AG10803 (cell line): ENCODE measurements around the gene LCLAT1.
"Not testable (repeated sequence)": the region's sequence is repeated elsewhere in the genome, so short reads cannot be mapped to it uniquely, and the experiment has no call there.

Experiments
- DNase-seq: peaks from one replicate; pipeline ENCODE4 v3.0.0; 2010; ENCODE audit warnings: low read depth
- H3K4me3 ChIP-seq: 2 replicates; pipeline ENCODE4 v1.5.1; 2011; ENCODE audit warnings: mild to moderate bottlenecking, low read length, control low read depth
- CTCF ChIP-seq: conservative IDR thresholded peaks from 2 replicates; pipeline ENCODE4 v1.5.1; 2011; ENCODE audit warnings: mild to moderate bottlenecking, low read length, control low read depth, inconsistent platforms

Gene LCLAT1

GRCh38 chr2:30493440-30493839, 46.4 kb downstream of the LCLAT1 start:
- no peak overlapping the region for H3K4me3 ChIP-seq
- no peak for DNase-seq
- TF ChIP-seq CTCF: no peak

- DNase-seq, H3K4me3 ChIP-seq: not testable (repeated sequence)
These were observed 48.9 kb downstream of the LCLAT1 start for GRCh38 chr2:30495896-30496295.

- no peak for TF ChIP-seq CTCF
- H3K4me3 ChIP-seq: no peak overlapping the region
- no peak for DNase-seq
These were observed 52.6 kb downstream of the LCLAT1 start for GRCh38 chr2:30499681-30500080.

GRCh38 chr2:30500699-30501098, 53.7 kb downstream of the LCLAT1 start:
- TF ChIP-seq CTCF: no peak

GRCh38 chr2:30502310-30502709, 55.3 kb downstream of the LCLAT1 start:
- no peak for TF ChIP-seq CTCF
- H3K4me3 ChIP-seq: no peak overlapping the region
- DNase-seq: no peak

More at GRCh38 chr2:30500699-30501098, 53.7 kb downstream of the LCLAT1 start:
- DNase-seq: no peak
- no peak overlapping the region for H3K4me3 ChIP-seq

GRCh38 chr2:30503007-30503694, 56.1 kb downstream of the LCLAT1 start:
- peak; percentile 24 for DNase-seq
- no peak overlapping the region for H3K4me3 ChIP-seq
- TF ChIP-seq CTCF: no peak; the same call in 1 of the 2 replicates

- TF ChIP-seq CTCF: no peak
- no peak for DNase-seq
- no peak overlapping the region for H3K4me3 ChIP-seq
These were observed 56.6 kb downstream of the LCLAT1 start for GRCh38 chr2:30503695-30504052.

- H3K4me3 ChIP-seq: no peak overlapping the region
- TF ChIP-seq CTCF: no peak
- peak; percentile 43 for DNase-seq
These were observed 57.7 kb downstream of the LCLAT1 start for GRCh38 chr2:30504731-30505130.
